HL-60 (cell line): ENCODE data around the gene TUBE1.

Experiments
- POLR2AphosphoS5 ChIP-seq: IDR thresholded peaks from 2 replicates; pipeline ENCODE4 v1.6.1; 2012; ENCODE audit warnings: low read depth
- SPI1 ChIP-seq: IDR thresholded peaks from 2 replicates; pipeline ENCODE4 v1.6.1; 2012; ENCODE audit warnings: low read depth, mild to moderate bottlenecking, borderline replicate concordance
- TF ChIP-seq, protein P1 (sequence below): IDR thresholded peaks from one replicate; pipeline ENCODE4 v1.5.1; 2011; ENCODE audit warnings: low read length, control low read depth, inconsistent platforms; ENCODE audit not compliant: insufficient read depth
- TF ChIP-seq, protein P2 (sequence below): IDR thresholded peaks from 2 replicates; pipeline ENCODE4 v1.6.1; 2012; ENCODE audit warnings: low read depth; ENCODE audit not compliant: insufficient replicate concordance

GRCh38 chr6:112044196-112044595 is 43.1 kb downstream of the TUBE1 start:
- TF ChIP-seq, protein P1, sequence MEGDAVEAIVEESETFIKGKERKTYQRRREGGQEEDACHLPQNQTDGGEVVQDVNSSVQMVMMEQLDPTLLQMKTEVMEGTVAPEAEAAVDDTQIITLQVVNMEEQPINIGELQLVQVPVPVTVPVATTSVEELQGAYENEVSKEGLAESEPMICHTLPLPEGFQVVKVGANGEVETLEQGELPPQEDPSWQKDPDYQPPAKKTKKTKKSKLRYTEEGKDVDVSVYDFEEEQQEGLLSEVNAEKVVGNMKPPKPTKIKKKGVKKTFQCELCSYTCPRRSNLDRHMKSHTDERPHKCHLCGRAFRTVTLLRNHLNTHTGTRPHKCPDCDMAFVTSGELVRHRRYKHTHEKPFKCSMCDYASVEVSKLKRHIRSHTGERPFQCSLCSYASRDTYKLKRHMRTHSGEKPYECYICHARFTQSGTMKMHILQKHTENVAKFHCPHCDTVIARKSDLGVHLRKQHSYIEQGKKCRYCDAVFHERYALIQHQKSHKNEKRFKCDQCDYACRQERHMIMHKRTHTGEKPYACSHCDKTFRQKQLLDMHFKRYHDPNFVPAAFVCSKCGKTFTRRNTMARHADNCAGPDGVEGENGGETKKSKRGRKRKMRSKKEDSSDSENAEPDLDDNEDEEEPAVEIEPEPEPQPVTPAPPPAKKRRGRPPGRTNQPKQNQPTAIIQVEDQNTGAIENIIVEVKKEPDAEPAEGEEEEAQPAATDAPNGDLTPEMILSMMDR: no peak
- TF ChIP-seq, protein P2, sequence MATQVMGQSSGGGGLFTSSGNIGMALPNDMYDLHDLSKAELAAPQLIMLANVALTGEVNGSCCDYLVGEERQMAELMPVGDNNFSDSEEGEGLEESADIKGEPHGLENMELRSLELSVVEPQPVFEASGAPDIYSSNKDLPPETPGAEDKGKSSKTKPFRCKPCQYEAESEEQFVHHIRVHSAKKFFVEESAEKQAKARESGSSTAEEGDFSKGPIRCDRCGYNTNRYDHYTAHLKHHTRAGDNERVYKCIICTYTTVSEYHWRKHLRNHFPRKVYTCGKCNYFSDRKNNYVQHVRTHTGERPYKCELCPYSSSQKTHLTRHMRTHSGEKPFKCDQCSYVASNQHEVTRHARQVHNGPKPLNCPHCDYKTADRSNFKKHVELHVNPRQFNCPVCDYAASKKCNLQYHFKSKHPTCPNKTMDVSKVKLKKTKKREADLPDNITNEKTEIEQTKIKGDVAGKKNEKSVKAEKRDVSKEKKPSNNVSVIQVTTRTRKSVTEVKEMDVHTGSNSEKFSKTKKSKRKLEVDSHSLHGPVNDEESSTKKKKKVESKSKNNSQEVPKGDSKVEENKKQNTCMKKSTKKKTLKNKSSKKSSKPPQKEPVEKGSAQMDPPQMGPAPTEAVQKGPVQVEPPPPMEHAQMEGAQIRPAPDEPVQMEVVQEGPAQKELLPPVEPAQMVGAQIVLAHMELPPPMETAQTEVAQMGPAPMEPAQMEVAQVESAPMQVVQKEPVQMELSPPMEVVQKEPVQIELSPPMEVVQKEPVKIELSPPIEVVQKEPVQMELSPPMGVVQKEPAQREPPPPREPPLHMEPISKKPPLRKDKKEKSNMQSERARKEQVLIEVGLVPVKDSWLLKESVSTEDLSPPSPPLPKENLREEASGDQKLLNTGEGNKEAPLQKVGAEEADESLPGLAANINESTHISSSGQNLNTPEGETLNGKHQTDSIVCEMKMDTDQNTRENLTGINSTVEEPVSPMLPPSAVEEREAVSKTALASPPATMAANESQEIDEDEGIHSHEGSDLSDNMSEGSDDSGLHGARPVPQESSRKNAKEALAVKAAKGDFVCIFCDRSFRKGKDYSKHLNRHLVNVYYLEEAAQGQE: no peak
- TF ChIP-seq POLR2AphosphoS5 (no peak), SPI1 (no peak)
